Liver (tissue), 9 donors: ENCODE results near the gene MGAT5. TPM values are rescaled to one million over a fixed set of nuclear protein-coding genes. Genes with fewer than 3 reads are reported as not detected.

Source experiments
- DNase-seq: peaks from one replicate; pipeline ENCODE4 v3.0.0-alpha.2; 2017; ENCODE audit warnings: low spot score
- H3K27ac ChIP-seq, 2 donors: one replicate each; pipeline ENCODE4 v1.7.0; 2013; ENCODE audit warnings: inconsistent platforms in 2 of 2, low read length in 2 of 2, control low read depth in 1 of 2, low read depth in 1 of 2, mild to moderate bottlenecking in 1 of 2
- H3K27me3 ChIP-seq, 4 donors: one replicate each; pipeline versions ENCODE4 v1.6.1 to v1.7.0; 2013; ENCODE audit warnings: low read length in 3 of 4, inconsistent platforms in 1 of 4, mild to moderate bottlenecking in 1 of 4, moderate library complexity in 1 of 4; ENCODE audit not compliant: control insufficient read depth in 4 of 4, insufficient read depth in 4 of 4
- H3K36me3 ChIP-seq, 4 donors: one replicate each; pipeline versions ENCODE4 v1.6.1 to v1.7.0; 2013; ENCODE audit warnings: low read length in 3 of 4, mild to moderate bottlenecking in 3 of 4, low read depth in 1 of 4, moderate library complexity in 1 of 4; ENCODE audit not compliant: control insufficient read depth in 4 of 4, insufficient read depth in 3 of 4
- H3K4me1 ChIP-seq, 4 donors: one replicate each; pipeline versions ENCODE4 v1.6.1 to v1.7.0; 2013; ENCODE audit warnings: low read length in 3 of 4, mild to moderate bottlenecking in 3 of 4, moderate library complexity in 1 of 4; ENCODE audit not compliant: control insufficient read depth in 4 of 4, insufficient read depth in 4 of 4
- H3K4me3 ChIP-seq, 3 donors: one replicate each; pipeline versions ENCODE4 v1.6.1 to v1.7.0; 2013; ENCODE audit warnings: low read length in 3 of 3, control low read depth in 1 of 3, low read depth in 1 of 3, mild to moderate bottlenecking in 1 of 3
- H3K9ac ChIP-seq, 2 donors: one replicate each; pipeline ENCODE4 v1.7.0; 2013; ENCODE audit warnings: low read length in 2 of 2, mild to moderate bottlenecking in 2 of 2, moderate library complexity in 2 of 2, control low read depth in 1 of 2, low read depth in 1 of 2
- H3K9me3 ChIP-seq, 4 donors: one replicate each; pipeline versions ENCODE4 v1.6.1 to v1.7.0; 2013; ENCODE audit warnings: low read length in 3 of 4; ENCODE audit not compliant: control insufficient read depth in 4 of 4
- EGR1 ChIP-seq, 2 donors: IDR thresholded peaks; 2 replicates each; pipeline ENCODE4 v1.6.1; 2016 to 2018; ENCODE audit warnings: antibody characterized with exemption in 2 of 2, low read depth in 2 of 2
- FOXA1 ChIP-seq: IDR thresholded peaks from 2 replicates; pipeline ENCODE4 v1.6.1; 2016; ENCODE audit warnings: antibody characterized with exemption
- FOXA2 ChIP-seq: IDR thresholded peaks from 2 replicates; pipeline ENCODE4 v1.6.1; 2016; ENCODE audit warnings: antibody characterized with exemption
- GABPA ChIP-seq, 2 donors: IDR thresholded peaks in 1 of 2; conservative IDR thresholded peaks in 1 of 2; 2 replicates each; pipeline ENCODE4 v1.6.1; 2016; ENCODE audit warnings: antibody characterized with exemption in 2 of 2, mild to moderate bottlenecking in 1 of 2, moderate library complexity in 1 of 2
- HNF4A ChIP-seq, 2 donors: conservative IDR thresholded peaks; 2 replicates each; pipeline ENCODE4 v1.6.1; 2016; ENCODE audit warnings: antibody characterized with exemption in 2 of 2, mild to moderate bottlenecking in 2 of 2
- HNF4G ChIP-seq: IDR thresholded peaks from 2 replicates; pipeline ENCODE4 v1.6.1; 2016; ENCODE audit warnings: antibody characterized with exemption
- JUND ChIP-seq, 2 donors: IDR thresholded peaks; 2 replicates each; pipeline ENCODE4 v1.6.1; 2016; ENCODE audit warnings: antibody characterized with exemption in 2 of 2
- NR2F2 ChIP-seq: IDR thresholded peaks from 2 replicates; pipeline ENCODE4 v1.6.1; 2016; ENCODE audit warnings: antibody characterized with exemption
- SP1 ChIP-seq: IDR thresholded peaks from 2 replicates; pipeline ENCODE4 v1.6.1; 2018; ENCODE audit warnings: antibody characterized with exemption, mild to moderate bottlenecking
- TAF1 ChIP-seq: conservative IDR thresholded peaks from 2 replicates; pipeline ENCODE4 v1.6.1; 2016; ENCODE audit warnings: antibody characterized with exemption, mild to moderate bottlenecking
- YY1 ChIP-seq: IDR thresholded peaks from 2 replicates; pipeline ENCODE4 v1.6.1; 2016; ENCODE audit warnings: antibody characterized with exemption, mild to moderate bottlenecking
- ZBTB33 ChIP-seq: IDR thresholded peaks from 2 replicates; pipeline ENCODE4 v1.6.1; 2016; ENCODE audit warnings: antibody characterized with exemption
- WGBS: extraction: QIAGEN DNeasy Blood & Tissue Kit; methylation state at CpG from one replicate; pipeline ENCODE4 v1.1.7; 2013; 5-methylcytosine and 5-hydroxymethylcytosine counted together
- polyA plus RNA-seq, 2 donors: library from polyadenylated mRNA; stranded (reverse) in 1 of 2; unstranded in 1 of 2; fragments of 200-250 nt in 1 of 2; fragments of >200 nt in 1 of 2; fragmentation: Nextera tagmentation in 1 of 2; extraction: Ambion mirVana in 1 of 2; gene quantifications; one replicate each; pipeline versions ENCODE4 v1.2.1 to v1.2.3, GENCODE V29; 2013 to 2015
- total RNA-seq, 2 donors: library from RNA; depleted of rRNA; stranded (reverse); fragments of >200 nt; gene quantifications; one replicate each; pipeline ENCODE4 v1.2.3, GENCODE V29; 2014
- TF ChIP-seq, protein P1 (sequence below): IDR thresholded peaks from 2 replicates; pipeline ENCODE4 v1.6.1; 2016; ENCODE audit warnings: antibody characterized with exemption
- donor health status: healthy.
- donor health status: healthy.
- donor health status: healthy.
- donor health status: healthy.
- donor health status: healthy.

Gene MGAT5
- total and polyA plus RNA-seq, 4 donors, result 1.8 to 12.7 (median 5.6) TPM

DNA sequence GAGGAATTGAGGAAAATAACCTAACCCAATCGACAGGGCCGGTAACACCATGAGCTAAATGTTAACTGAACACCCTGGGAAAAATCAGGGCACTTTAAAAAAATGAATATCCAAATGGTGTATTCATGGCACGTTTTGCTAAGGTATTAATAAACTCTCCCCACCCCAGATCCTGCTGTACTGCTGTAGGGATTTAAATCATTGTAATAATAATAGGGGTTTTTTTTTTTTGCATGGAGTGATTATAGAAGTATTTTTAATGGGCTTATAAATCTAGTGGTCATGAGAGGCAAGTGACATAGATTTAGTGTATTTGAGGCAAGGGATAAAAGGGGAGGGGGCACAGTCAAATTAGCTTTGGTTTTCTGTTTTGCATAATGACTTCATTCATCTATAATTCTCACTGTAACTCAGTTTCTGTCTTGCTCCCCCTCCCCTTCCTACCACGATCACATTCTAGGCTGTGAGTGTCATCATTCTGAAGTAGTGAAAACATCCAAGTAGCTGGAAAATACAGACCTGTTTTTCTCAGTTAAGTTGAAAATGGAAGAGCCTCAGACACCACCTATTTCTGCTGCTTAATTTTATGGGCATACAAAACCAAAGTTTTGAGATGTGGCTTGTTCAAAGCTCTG is 18.2 kb upstream of the MGAT5 start:
- DNase-seq, result no peak
- Histone ChIP-seq H3K36me3 (no peaks in the 10 kb centered on the region), H3K9me3 (no peaks in the 10 kb centered on the region), H3K27ac (no peak overlapping the region), H3K27me3 (no peaks in the 10 kb centered on the region), H3K4me3 (no peak overlapping the region), H3K4me1 (no peaks in the 10 kb centered on the region), H3K9ac (no peak overlapping the region)
- WGBS, result 95% methylated on average over 4 of the region's 4 CpGs
- TF ChIP-seq SP1 (no peak), FOXA1 (no peak), ZBTB33 (no peak), GABPA (IDR thresholded peaks at IDR 0.05 in 1 of 2, conservative IDR thresholded peaks at IDR 0.05 in 1 of 2) (no peak), NR2F2 (no peak), FOXA2 (no peak), EGR1 (IDR thresholded peaks at IDR 0.05; ENCODE audit: low read depth in 2 of 2) (no peak), HNF4G (no peak), TAF1 (no peak), JUND (IDR thresholded peaks at IDR 0.05) (no peak)
- TF ChIP-seq, protein P1, sequence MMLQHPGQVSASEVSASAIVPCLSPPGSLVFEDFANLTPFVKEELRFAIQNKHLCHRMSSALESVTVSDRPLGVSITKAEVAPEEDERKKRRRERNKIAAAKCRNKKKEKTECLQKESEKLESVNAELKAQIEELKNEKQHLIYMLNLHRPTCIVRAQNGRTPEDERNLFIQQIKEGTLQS, result no peak

DNA sequence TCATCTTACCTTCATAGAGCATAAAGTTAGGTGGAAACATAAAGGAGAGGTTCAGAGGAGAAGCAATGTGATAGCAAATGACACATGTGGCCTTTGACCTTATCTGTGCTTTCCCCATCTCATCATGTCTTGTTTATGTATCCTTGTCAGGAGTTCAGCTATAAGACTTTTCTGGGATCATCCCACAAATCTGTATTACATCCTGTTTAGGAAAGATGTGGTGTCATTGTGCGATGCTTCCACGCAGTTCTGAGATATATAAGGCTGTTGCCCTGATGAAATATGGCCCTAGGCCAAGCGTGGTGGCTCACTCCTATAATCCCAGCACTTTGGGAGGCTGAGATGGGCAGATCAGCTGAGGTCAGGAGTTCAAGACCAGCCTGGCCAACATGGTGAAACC is 15.5 kb upstream of the MGAT5 start:
- Histone ChIP-seq H3K4me1 (no peaks in the 10 kb centered on the region), H3K4me3 (no peak overlapping the region), H3K27ac (no peak overlapping the region), H3K36me3 (no peaks in the 10 kb centered on the region), H3K27me3 (no peaks in the 10 kb centered on the region), H3K9me3 (no peaks in the 10 kb centered on the region), H3K9ac (no peak overlapping the region)
- TF ChIP-seq FOXA2 (no peak), YY1 (no peak)
- DNase-seq, result no peak
- 75% methylated on average over 3 of the region's 3 CpGs for WGBS

DNA sequence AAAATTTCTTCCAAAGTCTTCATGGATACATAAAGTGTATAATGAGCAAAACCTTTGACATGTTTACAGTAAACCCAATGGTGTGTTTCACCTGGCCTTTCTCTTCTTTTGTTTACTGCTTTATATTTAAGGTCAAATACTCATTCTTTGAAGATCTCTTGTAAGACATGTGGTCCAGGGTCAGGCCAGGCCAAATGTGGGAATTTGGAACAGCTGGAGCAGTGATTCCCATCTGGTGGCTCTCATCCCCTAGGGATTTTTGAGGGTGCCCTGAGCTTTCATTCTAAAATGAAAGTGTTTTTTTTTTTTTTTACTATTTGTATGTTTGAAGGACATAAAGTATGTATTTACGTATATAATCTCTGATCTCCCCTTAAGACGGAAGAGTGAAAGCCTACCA is 13.8 kb upstream of the MGAT5 start:
- TF ChIP-seq GABPA (IDR thresholded peaks at IDR 0.05 in 1 of 2, conservative IDR thresholded peaks at IDR 0.05 in 1 of 2), result no peak
- no peaks in the 10 kb centered on the region for H3K4me1 ChIP-seq
- H3K27ac ChIP-seq, result no peak overlapping the region
- H3K9ac ChIP-seq, result no peak overlapping the region
- no peaks in the 10 kb centered on the region for H3K27me3 ChIP-seq
- no peak for DNase-seq
- no peaks in the 10 kb centered on the region for H3K9me3 ChIP-seq
- 94% methylated on average over 2 of the region's 2 CpGs for WGBS
- no peaks in the 10 kb centered on the region for H3K36me3 ChIP-seq
- no peak overlapping the region for H3K4me3 ChIP-seq

DNA sequence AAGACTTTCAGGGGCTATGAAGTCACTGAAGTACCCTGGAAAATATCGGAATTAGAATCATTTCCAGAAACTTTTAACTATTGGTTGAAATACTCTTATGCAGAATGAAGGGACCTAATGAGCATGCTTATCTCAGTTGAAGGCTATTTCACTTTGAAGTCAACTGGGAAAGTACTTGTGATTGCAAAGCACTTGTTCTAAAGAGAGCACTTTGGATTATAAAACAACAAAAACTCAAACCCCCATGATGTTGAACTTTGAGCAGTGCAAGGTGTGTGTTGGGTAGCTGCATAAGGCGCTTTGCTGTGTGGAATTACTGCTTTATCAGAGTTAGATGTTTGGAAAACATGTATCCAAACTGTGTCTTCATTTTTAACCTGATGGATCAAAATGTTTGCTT is 12.0 kb upstream of the MGAT5 start:
- no peak overlapping the region for H3K27ac ChIP-seq
- H3K9me3 ChIP-seq, result no peaks in the 10 kb centered on the region
- 66% methylated on average over 2 of the region's 2 CpGs for WGBS
- H3K9ac ChIP-seq, result no peak overlapping the region
- peaks cover 0 to 5% (median 0%) of the 10 kb centered on the region in 4 donors for H3K4me1 ChIP-seq
- H3K4me3 ChIP-seq, result no peak overlapping the region
- no peak for DNase-seq
- TF ChIP-seq NR2F2 (no peak), HNF4A (conservative IDR thresholded peaks at IDR 0.05) (peak; percentile 40 to 51)
- H3K36me3 ChIP-seq, result no peaks in the 10 kb centered on the region
- H3K27me3 ChIP-seq, result no peaks in the 10 kb centered on the region
